T47D (cell line): Measurements from ENCODE around the gene PHACTR1.

Source experiments
- DNase-seq, 2 experiments: peaks; one replicate each; pipeline versions ENCODE4 v3.0.0 to v3.0.0-alpha.2; 2011 to 2012; ENCODE audit warnings: low read depth in 1 of 2, low spot score in 1 of 2
- JUND ChIP-seq: IDR thresholded peaks from 2 replicates; pipeline ENCODE4 v1.6.1; 2012; ENCODE audit warnings: low read depth
- in situ Hi-C: cut with HindIII; loops from 2 replicates; pipeline ENCODE4 v1.10.0; 2016; ENCODE audit warnings: low sequenced_read_pairs, low pct_unique_long_range_greater_than_20kb

PHACTR1 gene

GRCh38 chr6:13267142-13267651 is 550.6 kb downstream of the PHACTR1 start:
- TF ChIP-seq JUND, result no peak
- no peak for DNase-seq
- in situ Hi-C loops, result no loop called here

GRCh38 chr6:13268913-13269518 is 552.4 kb downstream of the PHACTR1 start:
- DNase-seq, result peak; percentile 59 to 84
- peak; percentile 50; the same call in 1 of the 2 replicates for TF ChIP-seq JUND
- in situ Hi-C loops, result no loop called here

DNA sequence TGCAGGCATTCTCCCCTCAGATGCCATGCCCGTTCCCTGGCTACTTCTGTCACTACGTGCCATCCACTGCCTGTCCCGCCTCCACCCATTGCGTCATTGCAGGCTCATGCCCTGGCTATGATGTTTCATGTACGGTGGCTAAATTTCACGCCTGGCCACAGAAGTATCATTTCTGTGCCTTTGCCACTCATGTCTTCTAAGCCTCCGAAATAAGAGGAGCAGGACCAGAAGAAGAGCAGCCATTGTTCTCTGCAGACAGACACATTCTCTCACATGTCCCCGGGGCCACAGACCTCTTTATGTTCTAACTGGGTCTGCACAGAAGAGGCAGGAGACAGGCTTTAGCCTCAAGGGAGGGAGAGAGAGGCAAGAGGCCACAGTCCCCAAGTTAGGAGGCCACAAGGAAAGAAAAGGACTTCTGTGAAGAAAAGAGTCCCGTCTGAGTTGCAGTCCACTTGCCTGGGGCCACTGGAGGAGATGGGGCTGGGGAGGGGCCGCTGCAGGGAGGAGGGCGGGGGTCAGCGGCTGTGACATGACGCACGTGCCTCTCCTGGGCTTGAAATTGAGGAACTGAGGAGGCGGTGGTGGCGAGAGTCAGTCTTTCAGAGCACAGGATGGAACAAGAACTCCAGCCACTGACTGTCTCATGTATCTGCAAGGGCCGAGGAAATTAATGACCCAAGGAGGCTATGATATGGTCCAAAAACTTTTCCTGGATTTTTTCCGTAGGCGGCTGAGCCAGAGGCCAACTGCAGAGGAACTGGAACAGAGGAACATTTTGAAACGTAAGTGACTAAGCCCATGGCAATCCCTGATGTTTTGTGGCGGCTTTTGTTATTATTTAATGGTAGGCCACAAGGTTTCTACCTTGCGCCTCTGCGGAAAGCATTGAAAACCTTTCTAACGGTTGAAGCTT is 555.8 kb downstream of the PHACTR1 start:
- in situ Hi-C loops, result no loop called here
- no peak for TF ChIP-seq JUND
- DNase-seq, result no peak

- in situ Hi-C loops, result no loop called here
- TF ChIP-seq JUND, result no peak
- DNase-seq, result no peak
These were observed 556.8 kb downstream of the PHACTR1 start for GRCh38 chr6:13273202-13273930.

DNA sequence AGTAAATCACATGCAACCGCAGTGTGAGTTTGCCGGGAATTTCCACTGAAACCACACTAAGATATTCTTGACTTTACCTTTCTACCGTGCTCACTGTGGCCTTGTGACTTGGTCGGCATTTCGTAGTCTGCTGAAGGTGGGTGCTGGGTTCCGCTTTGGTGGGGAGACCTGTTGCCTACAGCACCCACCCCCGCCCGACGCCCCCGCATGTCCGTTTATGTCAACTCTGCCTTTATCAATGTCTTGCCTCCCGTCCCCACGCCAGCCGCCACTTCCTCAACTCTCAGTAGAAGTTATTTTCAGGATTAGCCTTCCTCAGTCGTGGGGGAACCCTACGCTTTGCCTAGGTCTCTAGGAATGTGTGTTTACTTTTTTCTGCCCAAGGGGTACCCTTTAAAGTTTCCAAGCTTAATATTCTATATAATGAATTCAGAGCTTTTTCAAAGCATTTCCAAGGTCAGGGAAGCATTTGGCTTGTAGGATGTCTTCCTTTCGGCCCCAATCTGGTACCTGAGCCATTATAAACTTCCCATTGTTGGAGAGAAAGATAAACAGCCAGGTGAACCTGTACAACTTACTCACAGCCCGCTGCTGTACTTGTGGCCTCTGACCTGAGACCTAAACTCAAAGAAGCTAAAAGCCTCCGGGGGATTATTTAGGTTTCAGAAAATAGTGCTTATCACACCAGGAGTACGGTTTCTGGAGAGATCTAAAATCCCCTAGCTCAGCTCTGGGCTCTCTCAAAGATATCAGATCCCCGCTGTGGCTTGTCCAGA is 557.6 kb downstream of the PHACTR1 start:
- in situ Hi-C loops, result no loop called here
- no peak for TF ChIP-seq JUND
- no peak for DNase-seq

GRCh38 chr6:13274707-13275434 is 558.3 kb downstream of the PHACTR1 start:
- no peak for TF ChIP-seq JUND
- no peak for DNase-seq
- in situ Hi-C loops, result no loop called here

- no peak for TF ChIP-seq JUND
- in situ Hi-C loops, result no loop called here
- DNase-seq, result no peak
These were observed 558.9 kb downstream of the PHACTR1 start for GRCh38 chr6:13275435-13275989.

GRCh38 chr6:13277231-13277630 is 560.7 kb downstream of the PHACTR1 start:
- DNase-seq, result no peak
- in situ Hi-C loops, result no loop called here
- TF ChIP-seq JUND, result no peak

GRCh38 chr6:13278164-13278563 is 561.6 kb downstream of the PHACTR1 start:
- no peak for TF ChIP-seq JUND
- DNase-seq, result no peak
- in situ Hi-C loops, result no loop called here

DNA sequence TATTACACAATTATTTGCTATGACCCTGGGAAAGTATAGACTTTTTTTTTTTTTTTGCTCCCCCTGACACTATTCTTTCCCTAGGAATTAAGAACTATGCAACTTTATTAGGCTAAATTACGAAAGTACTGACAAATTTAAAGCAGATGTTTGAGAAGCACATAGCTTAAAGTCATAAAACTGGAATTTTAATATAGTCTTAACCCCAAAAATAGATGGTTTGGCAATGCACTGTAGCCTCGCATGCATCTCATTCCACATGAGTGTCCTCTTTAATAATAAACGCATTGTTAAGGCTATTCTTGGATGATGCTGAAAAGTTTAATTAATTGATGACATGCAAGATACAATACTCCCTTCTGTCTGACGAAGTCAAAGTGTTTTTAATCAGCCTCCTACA is 562.4 kb downstream of the PHACTR1 start:
- no peak for TF ChIP-seq JUND
- in situ Hi-C loops, result no loop called here
- DNase-seq, result no peak

DNA sequence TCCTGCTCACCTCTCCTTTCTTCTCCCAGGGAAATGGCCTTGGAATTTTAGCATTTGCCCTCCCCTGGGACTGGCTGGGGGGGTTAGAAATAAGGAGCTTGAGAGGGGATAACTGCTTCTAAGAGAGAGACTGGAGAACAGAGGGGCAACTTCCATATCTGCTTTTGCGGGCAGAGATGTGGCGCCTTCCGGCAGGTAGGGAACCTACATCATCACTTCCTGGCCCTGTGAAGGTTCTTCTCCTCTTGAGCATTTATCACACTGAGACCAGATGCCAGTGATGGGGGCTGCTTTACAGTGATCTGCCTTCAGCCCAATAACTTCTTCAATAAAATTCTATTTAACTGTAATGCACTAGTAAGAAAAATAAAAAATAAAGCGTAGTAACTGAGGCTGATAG is 563.7 kb downstream of the PHACTR1 start:
- no peak for TF ChIP-seq JUND
- in situ Hi-C loops, result no loop called here
- DNase-seq, result no peak
